ENCODE measurements around the gene HDHD3. TPM values are rescaled to one million over a fixed set of nuclear protein-coding genes. Genes with fewer than 3 reads are reported as not detected.

The HDHD3 gene
- total RNA-seq, 1 donor = 7.2 TPM

DNA sequence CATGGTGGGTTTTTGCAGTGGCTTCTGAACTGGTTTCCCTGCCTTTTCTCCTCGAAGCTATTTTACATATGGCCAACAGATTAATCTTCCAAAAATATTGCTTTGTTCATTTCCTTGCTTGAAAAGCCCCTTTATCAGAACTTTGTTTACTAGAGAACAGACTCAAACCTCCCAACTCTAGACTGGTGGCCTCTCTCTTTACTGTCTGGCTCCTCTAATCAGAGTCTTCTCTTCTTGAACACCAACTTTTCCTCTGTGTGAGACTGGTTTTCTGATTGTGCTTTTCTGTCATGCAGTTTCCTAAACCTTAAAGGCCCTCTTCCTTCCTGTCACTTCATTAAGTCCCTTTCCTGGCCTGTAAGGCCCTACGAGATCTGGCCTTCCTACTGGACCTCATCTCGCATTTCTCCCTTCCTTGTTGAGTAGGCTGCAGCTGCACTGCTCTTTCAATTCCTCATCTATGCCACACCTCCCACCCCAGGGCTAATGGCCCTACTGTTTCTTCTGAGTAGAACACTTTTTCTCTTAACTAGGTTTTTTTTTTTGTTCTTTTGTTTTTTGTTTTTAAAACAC, 39.4 kb upstream of the HDHD3 start:
- no peak overlapping the region for H3K27ac ChIP-seq (ENCODE audit: low read depth, low read length)
- no peaks in the 10 kb centered on the region for H3K36me3 ChIP-seq (ENCODE audit: insufficient read depth, low read length)
- no peaks in the 10 kb centered on the region for H3K9me3 ChIP-seq (ENCODE audit: low read depth, low read length)
- H4K20me1 ChIP-seq (ENCODE audit: insufficient read depth, low read length) = no peaks in the 10 kb centered on the region
- H2AFZ ChIP-seq (ENCODE audit: low read length) = no peak overlapping the region
- peaks cover 5% of the 10 kb centered on the region for H3K27me3 ChIP-seq (ENCODE audit: insufficient read depth, low read length)
- TF ChIP-seq, protein P1, sequence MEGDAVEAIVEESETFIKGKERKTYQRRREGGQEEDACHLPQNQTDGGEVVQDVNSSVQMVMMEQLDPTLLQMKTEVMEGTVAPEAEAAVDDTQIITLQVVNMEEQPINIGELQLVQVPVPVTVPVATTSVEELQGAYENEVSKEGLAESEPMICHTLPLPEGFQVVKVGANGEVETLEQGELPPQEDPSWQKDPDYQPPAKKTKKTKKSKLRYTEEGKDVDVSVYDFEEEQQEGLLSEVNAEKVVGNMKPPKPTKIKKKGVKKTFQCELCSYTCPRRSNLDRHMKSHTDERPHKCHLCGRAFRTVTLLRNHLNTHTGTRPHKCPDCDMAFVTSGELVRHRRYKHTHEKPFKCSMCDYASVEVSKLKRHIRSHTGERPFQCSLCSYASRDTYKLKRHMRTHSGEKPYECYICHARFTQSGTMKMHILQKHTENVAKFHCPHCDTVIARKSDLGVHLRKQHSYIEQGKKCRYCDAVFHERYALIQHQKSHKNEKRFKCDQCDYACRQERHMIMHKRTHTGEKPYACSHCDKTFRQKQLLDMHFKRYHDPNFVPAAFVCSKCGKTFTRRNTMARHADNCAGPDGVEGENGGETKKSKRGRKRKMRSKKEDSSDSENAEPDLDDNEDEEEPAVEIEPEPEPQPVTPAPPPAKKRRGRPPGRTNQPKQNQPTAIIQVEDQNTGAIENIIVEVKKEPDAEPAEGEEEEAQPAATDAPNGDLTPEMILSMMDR (IDR thresholded peaks at IDR 0.05; ENCODE audit: extremely low read depth, low read depth, low read length) = no peak
- no peaks in the 10 kb centered on the region for H3K79me2 ChIP-seq (ENCODE audit: insufficient read depth, low read length)
- no peaks in the 10 kb centered on the region for H3K4me1 ChIP-seq (ENCODE audit: insufficient read depth, low read length)
- H3K4me2 ChIP-seq (ENCODE audit: insufficient read depth, low read length) = no peak overlapping the region
- no peak overlapping the region for H3K4me3 ChIP-seq (ENCODE audit: insufficient read depth, low read length)
- DNase-seq (ENCODE audit: insufficient read length, low spot score, missing footprints) = no peak

DNA sequence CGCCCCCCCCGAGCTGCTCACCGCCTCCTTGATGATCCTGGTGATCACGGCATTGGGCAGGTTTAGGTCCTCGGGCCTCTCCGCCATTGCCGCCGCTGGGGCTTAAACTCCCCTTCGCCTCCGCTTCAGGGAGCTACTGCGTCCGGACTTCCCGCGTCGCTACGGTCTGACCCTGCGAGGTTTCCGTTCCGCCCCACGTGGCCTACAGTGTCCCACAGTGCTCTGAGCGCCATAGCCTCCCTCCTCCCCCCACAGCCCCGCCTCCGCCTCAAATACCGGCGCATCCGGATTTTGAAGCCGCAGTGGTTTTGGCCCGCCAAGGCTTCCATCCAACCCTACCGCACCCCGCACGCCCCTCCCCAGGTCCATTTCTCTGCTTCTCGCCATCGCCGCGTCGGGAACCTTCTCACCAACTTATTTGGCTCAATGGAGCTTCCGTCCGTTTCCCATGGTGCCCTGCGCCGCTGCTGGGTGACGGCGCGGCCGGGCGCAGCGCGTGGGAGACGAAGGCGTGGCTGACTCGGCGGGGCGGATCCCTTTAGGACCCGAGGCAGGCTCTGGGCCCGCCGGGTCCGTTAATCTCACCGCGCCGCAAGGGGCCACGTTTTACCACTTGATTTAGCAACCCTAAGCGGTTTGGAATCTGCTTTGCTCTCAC, 33.5 kb upstream of the HDHD3 start, which contains the start of the genes C9orf43 and POLE3:
TSS of gene C9orf43 (plus strand) at position 541 of the 658 bp plus-strand sequence. CDS start 2,747 bp downstream, outside the sequence.
TSS of gene POLE3 (minus strand) at position 469 of the 658 bp plus-strand sequence. CDS start at position 87, 382 bp downstream.
- no peaks in the 10 kb centered on the region for H4K20me1 ChIP-seq (ENCODE audit: insufficient read depth, low read length)
- peak within 1 kb of the TSS; percentile 99 for H3K4me2 ChIP-seq (ENCODE audit: insufficient read depth, low read length)
- H3K27ac ChIP-seq (ENCODE audit: low read depth, low read length) = peak within 1 kb of the TSS; percentile 99
- peaks cover 7% of the 10 kb centered on the region for H3K4me1 ChIP-seq (ENCODE audit: insufficient read depth, low read length)
- peaks cover 19% of the 10 kb centered on the region for H3K79me2 ChIP-seq (ENCODE audit: insufficient read depth, low read length)
- TF ChIP-seq, protein P1 (IDR thresholded peaks at IDR 0.05; ENCODE audit: extremely low read depth, low read depth, low read length) = no peak
- H2AFZ ChIP-seq (ENCODE audit: low read length) = peak within 1 kb of the TSS; percentile 96
- H3K36me3 ChIP-seq (ENCODE audit: insufficient read depth, low read length) = peaks cover 13% of the 10 kb centered on the region
- peak; percentile 96 for DNase-seq (ENCODE audit: insufficient read length, low spot score, missing footprints)
- H3K4me3 ChIP-seq (ENCODE audit: insufficient read depth, low read length) = peak within 1 kb of the TSS; percentile 99
- no peaks in the 10 kb centered on the region for H3K9me3 ChIP-seq (ENCODE audit: low read depth, low read length)
- no peaks in the 10 kb centered on the region for H3K27me3 ChIP-seq (ENCODE audit: insufficient read depth, low read length)

DNA sequence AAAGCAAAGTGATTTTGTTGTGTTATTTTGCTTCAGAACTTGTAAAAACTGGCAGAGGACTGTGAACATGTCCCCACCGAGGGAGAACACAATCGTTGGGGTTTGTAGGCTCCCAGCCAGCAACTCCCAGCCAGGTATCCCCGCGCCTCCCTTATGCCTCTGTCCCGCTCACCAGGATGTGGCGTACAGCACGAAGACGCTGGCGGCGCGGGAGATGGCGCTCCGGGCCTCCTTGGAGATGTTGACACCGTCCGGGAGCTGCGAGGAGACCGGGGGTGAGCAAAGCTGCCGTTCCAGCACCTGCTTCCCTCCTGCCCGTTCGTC, 33.1 kb upstream of the HDHD3 start:
- Histone ChIP-seq H3K27me3 (ENCODE audit: insufficient read depth, low read length) (no peaks in the 10 kb centered on the region), H3K9me3 (ENCODE audit: low read depth, low read length) (no peaks in the 10 kb centered on the region), H4K20me1 (ENCODE audit: insufficient read depth, low read length) (no peaks in the 10 kb centered on the region), H3K4me1 (ENCODE audit: insufficient read depth, low read length) (peaks cover 7% of the 10 kb centered on the region), H3K36me3 (ENCODE audit: insufficient read depth, low read length) (peaks cover 13% of the 10 kb centered on the region), H3K79me2 (ENCODE audit: insufficient read depth, low read length) (peaks cover 19% of the 10 kb centered on the region), H3K4me2 (ENCODE audit: insufficient read depth, low read length) (peak overlapping the region; percentile 99), H3K27ac (ENCODE audit: low read depth, low read length) (peak overlapping the region; percentile 99), H3K4me3 (ENCODE audit: insufficient read depth, low read length) (peak overlapping the region; percentile 99), H2AFZ (ENCODE audit: low read length) (peak overlapping the region; percentile 96)
- DNase-seq (ENCODE audit: insufficient read length, low spot score, missing footprints) = no peak
- TF ChIP-seq, protein P1 (IDR thresholded peaks at IDR 0.05; ENCODE audit: extremely low read depth, low read depth, low read length) = no peak

DNA sequence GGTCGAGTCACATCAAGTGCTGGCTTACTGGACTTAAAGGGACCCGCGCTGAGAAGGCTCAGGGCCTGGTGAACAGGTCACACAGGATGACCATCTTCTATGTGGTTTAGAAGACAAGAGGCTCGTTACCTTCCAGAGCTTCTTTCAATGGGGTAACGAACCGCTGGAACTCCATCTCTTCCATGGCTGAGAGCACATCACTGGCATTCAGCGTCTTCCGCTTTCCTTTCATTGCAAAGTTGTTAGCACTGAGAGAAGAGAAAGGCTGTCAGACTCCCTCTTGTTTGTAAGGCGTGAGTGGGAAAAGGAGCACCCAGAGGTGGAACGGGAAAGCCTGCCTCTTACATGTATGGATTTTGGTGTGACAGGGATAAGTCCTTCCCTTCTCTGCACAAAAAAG, 32.7 kb upstream of the HDHD3 start:
- H2AFZ ChIP-seq (ENCODE audit: low read length) = peak overlapping the region; percentile 96
- TF ChIP-seq, protein P1 (IDR thresholded peaks at IDR 0.05; ENCODE audit: extremely low read depth, low read depth, low read length) = no peak
- H4K20me1 ChIP-seq (ENCODE audit: insufficient read depth, low read length) = no peaks in the 10 kb centered on the region
- H3K27ac ChIP-seq (ENCODE audit: low read depth, low read length) = peak overlapping the region; percentile 99
- peak overlapping the region; percentile 99 for H3K4me2 ChIP-seq (ENCODE audit: insufficient read depth, low read length)
- no peaks in the 10 kb centered on the region for H3K9me3 ChIP-seq (ENCODE audit: low read depth, low read length)
- H3K4me1 ChIP-seq (ENCODE audit: insufficient read depth, low read length) = peaks cover 7% of the 10 kb centered on the region
- H3K79me2 ChIP-seq (ENCODE audit: insufficient read depth, low read length) = peaks cover 19% of the 10 kb centered on the region
- DNase-seq (ENCODE audit: insufficient read length, low spot score, missing footprints) = no peak
- peak overlapping the region; percentile 99 for H3K4me3 ChIP-seq (ENCODE audit: insufficient read depth, low read length)
- no peaks in the 10 kb centered on the region for H3K27me3 ChIP-seq (ENCODE audit: insufficient read depth, low read length)
- peaks cover 13% of the 10 kb centered on the region for H3K36me3 ChIP-seq (ENCODE audit: insufficient read depth, low read length)

All from osteoblast (primary cell).